GM21825 (cell line): ENCODE data around the gene SYT17.

Experiments used
- ATAC-seq: cut with Tn5 transposase; IDR thresholded peaks from one replicate; pipeline ENCODE4 v1.9.1; 2021; ENCODE audit warnings: mild to moderate bottlenecking, moderate library complexity; ENCODE audit not compliant: unreplicated experiment

SYT17 gene

GRCh38 chr16:19210968-19211367 lies 42.9 kb downstream of the SYT17 start:
- ATAC-seq: peak; percentile 34

GRCh38 chr16:19212059-19212458 lies 44.0 kb downstream of the SYT17 start:
- ATAC-seq: no peak

- ATAC-seq: no peak
Measured at GRCh38 chr16:19213885-19214284, 45.8 kb downstream of the SYT17 start.

DNA sequence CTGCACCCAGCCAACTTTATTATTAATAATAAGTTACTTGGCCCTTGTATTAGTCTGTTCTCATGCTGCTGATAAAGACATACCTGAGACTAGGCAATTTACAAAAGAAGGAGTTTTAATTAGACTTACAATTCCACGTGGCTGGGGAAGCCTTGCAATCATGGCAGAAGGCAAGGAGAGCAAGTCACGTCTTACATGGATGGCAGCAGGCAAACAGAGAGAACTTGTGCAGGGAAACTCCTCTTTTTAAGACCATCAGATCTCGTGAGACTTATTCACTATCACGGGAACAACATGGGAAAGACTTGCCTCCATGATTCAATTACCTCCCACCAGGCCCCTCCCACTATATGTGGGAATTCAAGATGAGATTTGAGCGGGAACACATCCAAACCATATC lies 47.7 kb downstream of the SYT17 start:
- ATAC-seq: no peak

DNA sequence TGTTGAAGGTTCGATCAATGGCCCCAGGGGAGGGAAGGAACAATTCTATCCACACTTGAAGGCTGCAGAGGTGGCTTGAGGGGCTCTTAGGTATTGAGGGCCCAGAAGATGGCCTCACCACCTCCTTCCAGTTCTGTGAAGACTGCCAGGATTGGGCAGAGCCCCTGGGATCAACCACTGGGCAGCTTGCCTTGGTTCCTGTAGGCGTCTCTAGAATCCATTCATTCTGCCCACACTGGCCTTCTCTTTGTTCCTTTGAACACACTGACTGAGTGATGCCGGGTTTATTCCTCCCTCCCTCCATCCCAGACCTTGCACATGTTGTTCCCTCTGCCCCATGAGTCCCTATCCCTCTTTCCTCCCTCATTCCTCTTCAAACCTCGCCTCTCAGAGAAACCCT lies 50.5 kb downstream of the SYT17 start:
- ATAC-seq: no peak

DNA sequence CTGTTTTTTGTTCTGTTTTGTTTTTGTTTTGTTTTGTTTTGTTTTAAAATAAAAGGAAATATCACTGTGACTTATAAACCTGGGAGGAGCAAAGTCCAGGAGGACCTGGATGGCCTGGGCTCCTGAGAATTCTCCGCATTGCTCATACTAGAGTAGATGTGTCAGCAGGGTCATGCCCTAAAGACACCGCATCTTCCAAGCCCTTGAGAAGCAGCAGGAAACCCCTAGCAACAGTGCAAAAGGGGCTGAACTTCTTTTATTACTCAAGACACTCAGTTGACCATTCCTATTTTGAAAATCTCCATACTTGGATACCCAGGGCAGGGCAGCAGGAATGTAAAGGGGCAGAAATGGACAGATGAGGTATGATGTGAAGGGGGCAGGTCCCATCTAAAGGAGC lies 51.8 kb downstream of the SYT17 start:
- no peak for ATAC-seq

DNA sequence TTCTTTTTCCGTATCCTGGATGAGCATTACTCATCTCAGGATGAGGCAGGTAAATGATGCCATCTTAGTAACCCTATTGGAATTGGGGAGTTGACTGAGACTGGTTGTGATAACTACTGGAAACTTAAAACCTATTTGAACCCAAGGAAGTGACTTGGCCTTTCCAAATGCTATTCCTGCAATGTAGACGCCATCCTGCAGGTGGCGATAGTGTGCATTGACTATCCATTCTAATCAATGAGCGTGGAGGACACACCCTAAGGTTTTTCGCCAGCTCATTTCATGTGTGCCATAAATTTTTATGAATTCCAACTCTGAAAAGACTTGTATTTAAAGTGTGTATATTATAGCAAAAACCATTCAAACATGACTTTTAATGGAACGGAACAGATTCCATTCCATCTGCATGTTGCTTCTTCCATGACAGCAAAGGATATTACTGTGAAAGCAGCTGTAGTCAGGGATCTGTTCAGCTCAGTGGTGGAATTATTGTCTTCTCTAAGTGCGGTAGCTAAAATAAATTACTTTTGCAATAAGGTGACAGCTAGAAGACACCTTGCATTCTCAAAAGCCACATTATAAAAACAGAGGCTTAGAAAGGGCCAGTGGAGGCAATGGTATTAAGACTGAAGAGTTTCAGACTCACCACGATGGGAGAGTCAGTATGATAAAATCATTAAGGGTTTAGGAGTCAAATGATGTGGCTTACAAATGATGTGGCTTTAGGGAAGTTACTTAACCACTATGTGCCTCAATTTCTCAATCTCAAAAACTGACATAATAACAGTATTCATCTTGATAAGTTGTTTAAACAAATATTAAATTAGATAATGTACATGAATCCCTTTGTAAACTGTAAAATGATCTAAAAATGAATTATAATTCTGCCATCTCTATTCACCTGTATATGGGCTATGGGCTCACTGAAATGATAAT lies 55.5 kb downstream of the SYT17 start:
- no peak for ATAC-seq

DNA sequence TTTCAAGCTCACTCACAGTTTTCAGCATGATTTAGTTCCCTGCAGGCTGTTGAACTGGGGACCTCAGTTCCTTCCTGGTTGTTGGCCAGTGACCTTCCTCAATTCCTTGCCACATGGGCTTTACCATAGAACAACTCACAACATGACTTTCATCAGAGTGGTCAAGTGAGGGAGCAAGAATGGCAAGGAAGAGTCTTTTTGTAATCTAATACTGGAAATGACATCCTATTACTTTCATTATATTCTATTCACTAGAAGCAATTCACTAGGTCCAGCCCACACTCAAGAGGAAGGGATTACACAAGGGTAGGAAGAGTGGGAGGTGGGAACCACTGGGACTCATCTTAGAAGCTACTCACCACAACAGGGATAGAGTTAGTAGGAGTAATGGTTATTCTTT lies 57.6 kb downstream of the SYT17 start:
- no peak for ATAC-seq

DNA sequence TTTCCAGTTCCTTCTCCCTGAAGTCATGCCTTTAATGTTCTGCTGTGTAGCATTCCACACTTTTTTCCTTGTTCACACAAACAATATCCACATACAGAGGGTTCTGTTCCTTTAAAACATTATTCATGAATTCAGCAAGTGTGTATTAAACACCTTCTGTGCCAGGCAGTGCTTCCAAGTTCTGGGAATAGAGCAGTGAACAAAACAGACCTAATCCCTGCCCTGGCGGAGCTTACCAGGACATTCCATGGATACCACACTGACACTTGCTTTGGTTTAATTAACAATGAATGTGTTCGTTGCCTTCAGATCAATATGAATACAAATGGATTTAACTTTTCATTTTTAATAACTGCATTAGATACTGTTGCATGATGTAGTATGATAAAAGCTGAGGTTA lies 59.6 kb downstream of the SYT17 start:
- no peak for ATAC-seq

GRCh38 chr16:19228052-19228451 lies 60.0 kb downstream of the SYT17 start:
- ATAC-seq: no peak

GRCh38 chr16:19228575-19228974 lies 60.5 kb downstream of the SYT17 start:
- ATAC-seq: no peak

DNA sequence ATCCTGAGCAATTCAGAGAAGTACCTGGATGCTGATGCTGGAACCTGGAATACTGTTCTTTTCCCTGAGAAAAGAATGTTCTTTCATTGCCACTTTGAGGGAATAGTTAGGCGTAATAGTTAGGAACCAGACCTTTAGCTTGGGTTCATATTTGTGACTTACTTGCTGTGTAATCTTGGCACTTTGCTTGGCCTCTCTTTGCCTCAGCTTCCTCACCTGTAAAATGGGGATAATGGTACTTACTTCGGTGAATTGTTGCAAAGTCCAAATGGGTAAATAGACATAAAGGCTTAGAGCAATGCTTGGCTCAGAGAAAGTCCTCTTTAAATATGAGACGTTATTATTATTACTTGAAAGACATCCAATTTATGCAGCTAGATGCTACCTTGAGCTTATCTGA lies 62.5 kb downstream of the SYT17 start:
- ATAC-seq: no peak

DNA sequence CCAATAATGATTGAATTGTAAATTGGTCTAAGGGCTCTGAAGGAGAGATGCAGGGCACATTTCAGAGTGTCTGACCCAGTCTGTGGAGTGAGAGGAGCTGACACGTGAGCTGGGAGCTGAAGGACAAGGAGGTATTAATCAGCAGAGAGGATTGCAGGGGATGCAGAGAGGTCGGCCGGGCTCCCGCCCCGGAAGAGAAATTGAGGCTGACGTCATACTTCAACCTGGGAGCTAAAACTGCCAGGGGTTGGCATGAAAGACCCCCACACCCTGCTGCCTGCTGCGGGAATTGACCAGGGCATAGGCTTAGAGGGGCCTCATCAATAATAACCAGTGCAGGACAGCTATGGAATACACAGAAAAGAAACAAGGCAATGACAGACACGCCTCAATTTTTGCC lies 63.8 kb downstream of the SYT17 start:
- ATAC-seq: no peak

DNA sequence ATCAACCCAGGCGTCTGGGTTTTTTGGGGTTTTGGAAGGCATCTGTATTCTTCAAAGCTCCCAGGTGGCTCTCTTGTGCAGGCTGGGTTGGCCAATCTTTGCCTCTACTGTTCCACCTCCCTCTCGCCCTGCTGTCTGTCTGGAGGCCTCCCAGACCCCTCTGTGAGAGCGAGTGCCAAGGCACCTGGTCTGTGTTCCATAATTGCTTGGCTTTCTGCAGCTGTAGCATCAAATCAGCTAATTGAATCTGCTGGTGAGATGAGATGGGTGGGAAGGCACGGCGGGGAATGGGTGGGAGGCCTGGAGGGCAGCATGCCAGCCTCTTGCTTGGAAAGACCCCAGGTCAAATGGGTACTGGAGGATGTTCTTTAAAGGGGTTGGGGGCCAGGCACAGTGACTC lies 64.9 kb downstream of the SYT17 start:
- ATAC-seq: no peak

DNA sequence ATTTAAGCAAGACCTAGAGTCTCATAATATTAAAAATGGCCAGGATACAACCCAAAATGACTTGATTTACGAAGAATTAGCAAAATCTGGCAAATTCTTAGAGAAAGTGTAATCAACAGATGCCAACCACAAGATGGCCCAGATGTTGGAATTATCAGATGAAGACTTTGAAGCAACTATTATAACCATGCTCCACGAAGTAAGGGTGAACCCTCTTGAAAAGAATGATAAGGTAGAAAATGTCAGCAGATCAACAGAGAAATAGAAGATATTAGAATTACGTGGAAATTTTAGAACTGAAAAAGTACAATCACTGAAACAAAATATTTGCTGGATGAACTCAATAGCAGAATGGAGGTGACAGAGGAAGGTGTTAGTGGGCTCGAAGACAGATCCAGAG lies 67.4 kb downstream of the SYT17 start:
- ATAC-seq: no peak

DNA sequence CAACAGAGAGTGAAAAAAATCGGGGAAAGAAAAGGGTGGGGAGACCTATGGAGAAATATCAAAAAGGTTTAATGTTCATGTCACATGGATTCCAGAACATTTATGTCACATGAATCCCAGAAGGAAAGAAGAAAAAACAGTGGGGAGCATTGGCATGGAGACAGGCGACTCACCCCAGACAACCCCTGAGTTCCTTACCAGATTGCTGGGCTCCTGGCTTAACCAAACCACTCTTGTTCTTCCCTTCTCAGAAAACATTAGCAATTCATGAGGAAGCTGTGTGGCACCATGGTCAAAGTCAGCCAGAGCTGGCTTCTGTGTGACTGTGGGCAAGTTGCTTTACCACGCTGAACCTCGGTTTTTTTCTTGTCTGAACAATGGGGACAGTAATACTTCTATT lies 67.8 kb downstream of the SYT17 start:
- no peak for ATAC-seq

DNA sequence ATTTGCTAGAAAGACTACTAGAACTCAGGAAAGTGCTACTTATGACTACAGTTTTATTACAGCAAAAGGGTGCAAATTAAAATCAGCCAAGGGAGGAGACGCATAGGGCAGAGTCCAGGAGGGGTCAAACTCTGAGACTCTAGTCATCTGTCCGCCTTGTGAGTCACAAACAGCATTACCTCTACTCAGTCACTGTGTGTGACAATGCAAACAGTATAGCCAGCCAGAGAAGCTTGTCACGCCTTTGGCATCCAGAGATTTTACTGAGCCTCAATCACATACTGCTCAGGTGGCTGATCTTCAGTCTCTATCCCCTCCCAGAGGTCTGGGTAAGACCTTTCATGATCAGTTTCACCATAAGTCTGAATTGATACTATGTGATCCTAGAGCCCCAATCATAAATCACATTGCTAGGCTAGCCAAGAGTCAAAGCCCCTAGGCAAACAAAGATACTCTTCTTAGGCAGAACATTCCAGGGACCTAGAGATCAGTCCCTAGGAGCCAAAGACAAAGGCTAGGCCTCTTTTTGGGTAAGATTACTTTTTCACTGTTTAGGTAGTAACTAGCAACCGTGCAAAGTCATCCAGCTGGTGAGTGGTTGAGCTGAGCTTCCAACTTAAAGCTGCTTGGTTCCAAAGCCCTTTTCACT lies 68.6 kb downstream of the SYT17 start:
- no peak for ATAC-seq

DNA sequence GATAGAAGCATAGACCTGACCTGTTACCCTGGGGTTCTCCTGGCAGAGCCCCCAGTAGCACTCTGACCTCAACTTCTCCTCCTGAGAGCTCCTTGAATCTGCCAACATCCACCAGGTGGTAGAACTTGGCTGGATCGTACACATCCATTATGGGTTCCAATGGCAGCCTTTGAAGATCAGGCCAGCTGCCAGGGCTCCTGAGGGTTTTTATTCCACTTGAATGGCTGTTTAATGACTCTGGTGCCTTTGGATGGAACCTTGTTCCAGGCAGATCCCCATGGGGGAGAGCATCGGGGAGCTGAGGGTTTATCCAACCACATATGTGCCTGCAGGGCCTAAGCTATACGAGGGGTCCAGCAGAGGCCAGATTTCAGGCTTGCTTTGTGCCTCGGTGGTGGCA lies 70.4 kb downstream of the SYT17 start:
- ATAC-seq: no peak

DNA sequence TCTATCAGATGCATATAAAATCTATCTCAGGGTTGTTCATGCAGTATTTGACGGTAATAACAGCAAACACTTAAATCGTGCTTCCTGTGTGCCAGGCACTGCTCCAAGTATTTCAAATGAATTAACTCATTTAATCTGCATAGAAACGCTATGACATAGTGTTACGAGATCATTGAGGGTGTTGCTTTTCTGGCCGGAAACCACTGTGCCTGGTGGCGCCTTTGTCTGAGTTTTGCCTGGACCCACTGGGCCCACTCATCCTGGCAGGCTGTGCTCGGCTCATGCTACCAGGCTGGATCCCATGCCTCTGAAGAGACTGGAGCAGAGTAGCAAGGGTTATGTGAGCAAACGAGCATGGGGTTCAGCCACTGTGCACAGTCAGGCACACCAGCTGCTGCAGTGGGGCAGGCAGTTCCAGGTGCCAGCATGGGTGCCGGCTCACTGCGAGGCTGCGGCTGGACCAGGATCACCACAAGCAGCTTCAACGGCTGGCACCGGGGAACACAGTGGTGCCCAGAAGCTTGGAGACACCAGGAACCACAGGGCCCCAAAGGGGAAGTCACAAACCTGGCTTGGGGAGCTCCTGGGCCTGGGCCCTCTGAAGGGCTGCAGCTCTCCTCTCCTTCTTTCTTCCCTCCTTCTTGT lies 71.6 kb downstream of the SYT17 start:
- ATAC-seq: no peak

DNA sequence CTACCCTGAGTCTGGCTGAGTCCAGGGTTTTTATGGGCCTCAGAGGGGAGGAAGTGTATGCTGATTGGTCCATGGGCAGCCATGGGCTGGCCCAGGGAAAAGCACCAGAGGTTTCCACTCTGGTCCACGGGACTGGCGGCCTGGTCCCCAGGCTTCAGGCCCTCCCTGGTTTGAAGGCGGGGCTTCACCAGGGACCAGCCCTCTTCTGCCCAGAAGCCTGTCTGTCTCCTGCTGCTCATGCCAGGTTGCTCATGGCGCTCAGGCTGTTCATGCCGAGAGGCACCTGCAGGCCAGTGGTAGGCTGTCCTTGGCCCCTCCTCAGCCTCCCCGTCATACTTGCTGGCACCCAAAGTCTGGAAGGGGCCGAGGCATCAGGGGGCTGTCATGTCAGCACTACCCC lies 72.5 kb downstream of the SYT17 start:
- ATAC-seq: no peak

- no peak for ATAC-seq
Measured at GRCh38 chr16:19241512-19241911, 73.5 kb downstream of the SYT17 start.

- ATAC-seq: no peak
Measured at GRCh38 chr16:19242186-19242585, 74.1 kb downstream of the SYT17 start.
